Type B pancreatic cell (in vitro differentiated cells): ENCODE measurements around the gene CELSR1. TPM values are rescaled to one million over a fixed set of nuclear protein-coding genes. Genes with fewer than 3 reads are reported as not detected.

Experiments
- DNase-seq: peaks from one replicate; pipeline ENCODE4 v3.0.0; 2021; ENCODE audit warnings: mixed read lengths; ENCODE audit not compliant: unreplicated experiment; ENCODE audit errors: extremely low spot score
- H3K27ac Mint-ChIP-seq: 2 replicates; pipeline ENCODE4 v1.8.0; 2021; ENCODE audit warnings: mild to moderate bottlenecking, mixed read lengths
- H3K27me3 Mint-ChIP-seq: 2 replicates; pipeline ENCODE4 v1.8.0; 2021; ENCODE audit warnings: mixed read lengths
- H3K36me3 Mint-ChIP-seq: 2 replicates; pipeline ENCODE4 v1.8.0; 2021; ENCODE audit warnings: mixed read lengths
- H3K4me1 Mint-ChIP-seq: one replicate; pipeline ENCODE4 v1.8.0; 2021; ENCODE audit warnings: mixed read lengths; ENCODE audit not compliant: unreplicated experiment
- H3K4me3 Mint-ChIP-seq: 2 replicates; pipeline ENCODE4 v1.8.0; 2021; ENCODE audit warnings: mild to moderate bottlenecking, mixed read lengths
- H3K9me3 Mint-ChIP-seq: 2 replicates; pipeline ENCODE4 v1.8.0; 2021; ENCODE audit warnings: mixed read lengths
- CTCF ChIP-seq: fragments of 200-600 bp; sonication (generic); conservative IDR thresholded peaks from 2 replicates; pipeline ENCODE4 v1.5.0; 2021; ENCODE audit warnings: antibody characterized with exemption, mild to moderate bottlenecking
- total RNA-seq: library from RNA; stranded (reverse); gene quantifications from 2 replicates; pipeline ENCODE4 v1.2.1, GENCODE V29; 2021; ENCODE audit warnings: low replicate concordance

The CELSR1 gene
- total RNA-seq, 1 donor from 2014 or later: 27.8 TPM

- TF ChIP-seq CTCF: no peak
- H3K27me3 Mint-ChIP-seq: peaks cover 7% of the 10 kb centered on the region
- H3K4me1 Mint-ChIP-seq: peaks cover 36% of the 10 kb centered on the region
- H3K9me3 Mint-ChIP-seq: no peaks in the 10 kb centered on the region
- no peak for DNase-seq
- H3K36me3 Mint-ChIP-seq: no peaks in the 10 kb centered on the region
- peak overlapping the region; percentile 87 for H3K27ac Mint-ChIP-seq
- H3K4me3 Mint-ChIP-seq: no peak overlapping the region
Observed at GRCh38 chr22:46546466-46547178, 9.2 kb upstream of the CELSR1 start.

GRCh38 chr22:46545086-46545792 lies 7.8 kb upstream of the CELSR1 start:
- no peaks in the 10 kb centered on the region for H3K36me3 Mint-ChIP-seq
- H3K27me3 Mint-ChIP-seq: peaks cover 7% of the 10 kb centered on the region
- TF ChIP-seq CTCF: no peak
- H3K9me3 Mint-ChIP-seq: no peaks in the 10 kb centered on the region
- no peak overlapping the region for H3K4me3 Mint-ChIP-seq
- DNase-seq: no peak
- H3K27ac Mint-ChIP-seq: no peak overlapping the region
- H3K4me1 Mint-ChIP-seq: peaks cover 36% of the 10 kb centered on the region

- peak; percentile 94 for TF ChIP-seq CTCF
- peak overlapping the region; percentile 16 for H3K27ac Mint-ChIP-seq
- H3K27me3 Mint-ChIP-seq: peaks cover 12% of the 10 kb centered on the region
- H3K9me3 Mint-ChIP-seq: no peaks in the 10 kb centered on the region
- H3K4me1 Mint-ChIP-seq: peaks cover 19% of the 10 kb centered on the region
- H3K36me3 Mint-ChIP-seq: no peaks in the 10 kb centered on the region
- H3K4me3 Mint-ChIP-seq: peak overlapping the region; percentile 45
- DNase-seq: peak; percentile 85
Observed at GRCh38 chr22:46542011-46542985, 4.9 kb upstream of the CELSR1 start.

GRCh38 chr22:46541536-46541935 lies 4.1 kb upstream of the CELSR1 start:
- Mint-ChIP-seq H3K9me3 (no peaks in the 10 kb centered on the region), H3K27me3 (peaks cover 12% of the 10 kb centered on the region), H3K4me1 (peaks cover 15% of the 10 kb centered on the region), H3K4me3 (peak overlapping the region; percentile 45), H3K27ac (peak overlapping the region; percentile 16), H3K36me3 (no peaks in the 10 kb centered on the region)
- no peak for DNase-seq
- TF ChIP-seq CTCF: no peak

GRCh38 chr22:46540874-46541273 lies 3.5 kb upstream of the CELSR1 start:
- TF ChIP-seq CTCF: no peak
- peaks cover 14% of the 10 kb centered on the region for H3K27me3 Mint-ChIP-seq
- H3K36me3 Mint-ChIP-seq: no peaks in the 10 kb centered on the region
- no peaks in the 10 kb centered on the region for H3K9me3 Mint-ChIP-seq
- peaks cover 10% of the 10 kb centered on the region for H3K4me1 Mint-ChIP-seq
- H3K27ac Mint-ChIP-seq: peak overlapping the region; percentile 53
- no peak for DNase-seq
- peak overlapping the region; percentile 49 for H3K4me3 Mint-ChIP-seq
